K562 (cell line): Measurements from ENCODE around the gene IP6K1. TPM values are rescaled to one million over a fixed set of nuclear protein-coding genes. Genes with fewer than 3 reads are reported as not detected.

ENCODE experiments used
- BDP1 ChIP-seq: IDR thresholded peaks from 3 replicates; pipeline ENCODE4 v1.6.1; 2011; ENCODE audit not compliant: insufficient read length, insufficient read depth
- CXXC5 ChIP-seq: fragments of 250-450 bp; sonication (Bioruptor Pico); IDR thresholded peaks from 2 replicates; pipeline ENCODE4 v1.8.0; 2022; ENCODE audit warnings: inconsistent platforms, mild to moderate bottlenecking, moderate library complexity
- ESRRA ChIP-seq: fragments of 450-650 bp; IDR thresholded peaks from 2 replicates; pipeline ENCODE4 v1.6.1; 2014; ENCODE audit warnings: low read depth, mild to moderate bottlenecking, moderate library complexity, borderline replicate concordance
- HES1 ChIP-seq: fragments of 450-650 bp; IDR thresholded peaks from 2 replicates; pipeline ENCODE4 v1.6.1; 2016; ENCODE audit warnings: low read depth, mild to moderate bottlenecking, moderate library complexity
- KDM5B ChIP-seq: fragments of 200-600 bp; sonication (generic); IDR thresholded peaks from 2 replicates; pipeline ENCODE4 v1.6.1; 2012; ENCODE audit warnings: low read depth, mild to moderate bottlenecking, moderate library complexity, low read length, control low read depth, inconsistent platforms; ENCODE audit not compliant: insufficient replicate concordance
- MEF2D ChIP-seq: conservative IDR thresholded peaks from 2 replicates; pipeline ENCODE4 v1.6.1; 2016; ENCODE audit warnings: low read depth, missing genetic modification characterization, missing compliant biosample characterization
- MTA2 ChIP-seq: fragments of 450-650 bp; IDR thresholded peaks from 2 replicates; pipeline ENCODE4 v1.6.1; 2016; ENCODE audit warnings: low read depth
- NR3C1 ChIP-seq: sonication (generic); formaldehyde crosslinking; IDR thresholded peaks from 2 replicates; pipeline ENCODE4 v1.8.1; 2022; ENCODE audit warnings: missing genetic modification reagents
- NRF1 ChIP-seq, 2 experiments: fragments of 450-650 bp; IDR thresholded peaks in 1 of 2; conservative IDR thresholded peaks in 1 of 2; 2 replicates each; pipeline ENCODE4 v1.6.1; 2014; ENCODE audit warnings: mild to moderate bottlenecking in 2 of 2
- OTX1 ChIP-seq: fragments of 450-650 bp; formaldehyde crosslinking; IDR thresholded peaks from 2 replicates; pipeline ENCODE4 v1.4.0; 2022; ENCODE audit warnings: mild to moderate bottlenecking
- PBX2 ChIP-seq, 2 experiments: IDR thresholded peaks in 1 of 2; conservative IDR thresholded peaks in 1 of 2; 2 replicates each; pipeline ENCODE4 v1.6.1; 2016; ENCODE audit warnings: low read depth in 2 of 2, mild to moderate bottlenecking in 1 of 2, missing compliant biosample characterization in 1 of 2, missing genetic modification characterization in 1 of 2, moderate library complexity in 1 of 2
- PHF8 ChIP-seq: fragments of 200-600 bp; sonication (generic); IDR thresholded peaks from 2 replicates; pipeline ENCODE4 v1.6.1; 2012; ENCODE audit warnings: mixed run types, mild to moderate bottlenecking, inconsistent platforms, low read length, moderate library complexity, borderline replicate concordance
- POLR2G ChIP-seq: fragments of 200-400 bp; formaldehyde crosslinking; IDR thresholded peaks from 2 replicates; pipeline ENCODE4 v1.6.1; 2017; ENCODE audit warnings: low read depth, mild to moderate bottlenecking, antibody characterized with exemption, low read length, moderate library complexity
- RBBP5 ChIP-seq: fragments of 200-600 bp; sonication (generic); IDR thresholded peaks from 2 replicates; pipeline ENCODE4 v1.6.1; 2012; ENCODE audit warnings: borderline replicate concordance, mild to moderate bottlenecking, low read length, control low read depth, inconsistent platforms; ENCODE audit not compliant: insufficient read depth, poor library complexity, severe bottlenecking
- SP1 ChIP-seq: sonication (generic); formaldehyde crosslinking; IDR thresholded peaks from 2 replicates; pipeline ENCODE4 v1.8.1; 2022; ENCODE audit warnings: mild to moderate bottlenecking, missing genetic modification reagents
- TEAD4 ChIP-seq, 2 experiments: sonication (generic) in 1 of 2; formaldehyde crosslinking in 1 of 2; IDR thresholded peaks; 2 replicates each; pipeline versions ENCODE4 v1.6.1 to v1.8.0; 2012 to 2022; ENCODE audit warnings: borderline replicate concordance in 1 of 2, inconsistent platforms in 1 of 2, low read length in 1 of 2, mild to moderate bottlenecking in 1 of 2, missing genetic modification reagents in 1 of 2
- TRIM24 ChIP-seq, 2 experiments: fragments of 450-650 bp; IDR thresholded peaks; 2 replicates each; pipeline ENCODE4 v1.6.1; 2016
- ZNF24 ChIP-seq: fragments of 450-650 bp; IDR thresholded peaks from 2 replicates; pipeline ENCODE4 v1.6.1; 2016
- ZNF717 ChIP-seq: fragments of 250-450 bp; sonication (Bioruptor Pico); IDR thresholded peaks from 2 replicates; pipeline ENCODE4 v1.5.0; 2021
- polyA plus RNA-seq, 8 experiments: library from polyadenylated mRNA; depleted of rRNA in 4 of 8; stranded (reverse) in 5 of 8; unstranded in 3 of 8; fragments of >200 nt; fragmentation: Nextera tagmentation in 2 of 8; fragmentation: Illumina TruSeq in 1 of 8; extraction: Ambion mirVana in 2 of 8; extraction: Trizol in 1 of 8; gene quantifications; 2 replicates each; pipeline versions ENCODE4 v1.2.1 to v1.2.3, GENCODE V29; 2011 to 2014; ENCODE audit warnings: inconsistent platforms in 1 of 8, missing spikeins in 1 of 8
- total RNA-seq, 7 experiments: library from RNA; depleted of rRNA in 6 of 7; stranded (reverse); fragments of >200 nt in 6 of 7; fragmentation: Illumina TruSeq in 2 of 7; extraction: Trizol in 2 of 7; gene quantifications; 2 replicates each; pipeline versions ENCODE4 v1.2.1 to v1.2.3, GENCODE V29; 2011 to 2021; ENCODE audit warnings: low replicate concordance in 1 of 7
- TF ChIP-seq, protein P1 (sequence below), 3 experiments: IDR thresholded peaks in 2 of 3; conservative IDR thresholded peaks in 1 of 3; 2 replicates each; pipeline ENCODE4 v1.5.1; 2011 to 2012; ENCODE audit warnings: low read length in 3 of 3, mild to moderate bottlenecking in 3 of 3, control low read depth in 2 of 3, improper control_type of control experiment in 1 of 3, inconsistent platforms in 1 of 3, low read depth in 1 of 3, mixed read lengths in 1 of 3, moderate library complexity in 1 of 3; ENCODE audit not compliant: insufficient read depth in 2 of 3
- TF ChIP-seq, protein P2 (sequence below): sonication (generic); formaldehyde crosslinking; IDR thresholded peaks from 2 replicates; pipeline ENCODE4 v1.5.0; 2020; ENCODE audit warnings: missing genetic modification reagents

The IP6K1 gene
- total and polyA plus RNA-seq, 9 of the 15 experiments (the other 6 are each of a cell fraction or from before 2014, with no cell fraction given) = 0.46 to 29.2 (median 13.1) TPM

DNA sequence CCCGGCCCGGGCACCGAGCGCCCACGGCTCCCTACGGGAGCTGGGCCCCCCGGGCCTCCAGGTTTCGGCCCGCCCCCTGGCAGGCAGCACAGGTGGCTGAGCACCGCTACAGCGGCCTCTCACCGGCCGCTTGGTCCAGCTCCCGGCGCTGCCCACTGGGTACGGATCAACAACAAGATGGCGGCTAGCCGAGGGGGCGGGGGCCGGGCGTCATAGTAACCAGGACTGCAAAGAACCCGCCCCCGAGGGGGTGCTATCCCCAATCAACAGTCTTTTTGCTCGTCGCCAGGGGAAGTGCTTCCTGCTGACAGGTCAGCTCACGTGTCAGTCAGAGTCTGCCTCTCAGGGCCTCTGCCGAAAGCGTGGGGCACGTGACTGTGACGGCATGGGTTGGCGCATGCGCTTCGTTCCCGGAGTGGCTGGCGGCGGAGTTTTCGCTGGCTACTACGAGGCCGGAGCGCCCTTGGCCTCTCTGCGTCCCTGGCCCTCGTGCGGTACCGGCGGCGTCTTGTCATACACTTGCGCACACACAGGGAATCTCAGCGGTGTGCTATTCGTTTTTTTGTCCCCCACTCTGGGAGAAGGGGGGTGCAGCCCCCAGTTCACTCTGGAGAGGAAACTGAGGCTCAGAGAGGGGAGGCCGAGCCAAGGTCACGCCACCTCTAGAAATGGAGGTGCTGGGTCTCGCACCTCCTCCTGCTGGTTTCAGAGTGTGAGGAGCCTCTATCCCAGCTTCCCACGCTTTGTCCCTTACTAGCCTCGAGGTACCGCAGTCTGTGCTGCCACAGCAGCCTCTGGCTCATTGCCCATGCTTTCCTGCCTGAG lies at the start of gene IP6K1 (continued):
- TF ChIP-seq BDP1 (no peak), CXXC5 (CRISPR knock-in tag) (peak; percentile 81), PBX2 (CRISPR knock-in tag; IDR thresholded peaks at IDR 0.05; ENCODE audit: low read depth) (peak; percentile 98), PBX2 (tag; conservative IDR thresholded peaks at IDR 0.05; ENCODE audit: low read depth) (peak; percentile 99), ESRRA (peak; percentile 80), POLR2G (peak; percentile 88), NRF1 (conservative IDR thresholded peaks at IDR 0.05 in 1 of 2, IDR thresholded peaks at IDR 0.05 in 1 of 2) (peak; percentile 97 to 98), NR3C1 (CRISPR knock-in tag) (no peak), OTX1 (CRISPR knock-in tag) (0 out of 2 replicates have a peak, but pooled peaks have one; percentile 13), ZNF24 (no peak), MEF2D (0 out of 2 replicates have a peak, but pooled peaks have one; percentile 67), KDM5B (peak; percentile 86), MTA2 (no peak), SP1 (CRISPR knock-in tag) (peak; percentile 44), TRIM24 (IDR thresholded peaks at IDR 0.05) (no peak), HES1 (peak; percentile 33; the same call in 1 of the 2 replicates), RBBP5 (peak; percentile 80), ZNF717 (no peak), PHF8 (peak; percentile 85; the same call in 1 of the 2 replicates), TEAD4 (IDR thresholded peaks at IDR 0.05; ENCODE audit: low read length) (no peak), TEAD4 (CRISPR knock-in tag; IDR thresholded peaks at IDR 0.05; ENCODE audit: borderline replicate concordance) (no peak)
- TF ChIP-seq, protein P1, sequence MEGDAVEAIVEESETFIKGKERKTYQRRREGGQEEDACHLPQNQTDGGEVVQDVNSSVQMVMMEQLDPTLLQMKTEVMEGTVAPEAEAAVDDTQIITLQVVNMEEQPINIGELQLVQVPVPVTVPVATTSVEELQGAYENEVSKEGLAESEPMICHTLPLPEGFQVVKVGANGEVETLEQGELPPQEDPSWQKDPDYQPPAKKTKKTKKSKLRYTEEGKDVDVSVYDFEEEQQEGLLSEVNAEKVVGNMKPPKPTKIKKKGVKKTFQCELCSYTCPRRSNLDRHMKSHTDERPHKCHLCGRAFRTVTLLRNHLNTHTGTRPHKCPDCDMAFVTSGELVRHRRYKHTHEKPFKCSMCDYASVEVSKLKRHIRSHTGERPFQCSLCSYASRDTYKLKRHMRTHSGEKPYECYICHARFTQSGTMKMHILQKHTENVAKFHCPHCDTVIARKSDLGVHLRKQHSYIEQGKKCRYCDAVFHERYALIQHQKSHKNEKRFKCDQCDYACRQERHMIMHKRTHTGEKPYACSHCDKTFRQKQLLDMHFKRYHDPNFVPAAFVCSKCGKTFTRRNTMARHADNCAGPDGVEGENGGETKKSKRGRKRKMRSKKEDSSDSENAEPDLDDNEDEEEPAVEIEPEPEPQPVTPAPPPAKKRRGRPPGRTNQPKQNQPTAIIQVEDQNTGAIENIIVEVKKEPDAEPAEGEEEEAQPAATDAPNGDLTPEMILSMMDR (IDR thresholded peaks at IDR 0.05 in 2 of 3, conservative IDR thresholded peaks at IDR 0.05 in 1 of 3; ENCODE audit: insufficient read depth in 2 of 3, low read depth in 1 of 3, low read length in 3 of 3) = no peak
- TF ChIP-seq, protein P2, sequence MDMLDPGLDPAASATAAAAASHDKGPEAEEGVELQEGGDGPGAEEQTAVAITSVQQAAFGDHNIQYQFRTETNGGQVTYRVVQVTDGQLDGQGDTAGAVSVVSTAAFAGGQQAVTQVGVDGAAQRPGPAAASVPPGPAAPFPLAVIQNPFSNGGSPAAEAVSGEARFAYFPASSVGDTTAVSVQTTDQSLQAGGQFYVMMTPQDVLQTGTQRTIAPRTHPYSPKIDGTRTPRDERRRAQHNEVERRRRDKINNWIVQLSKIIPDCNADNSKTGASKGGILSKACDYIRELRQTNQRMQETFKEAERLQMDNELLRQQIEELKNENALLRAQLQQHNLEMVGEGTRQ = peak; percentile 99
